IgD-negative memory B cell (primary cell): ENCODE measurements around the gene CDK11B. TPM values are rescaled to one million over a fixed set of nuclear protein-coding genes. Genes with fewer than 3 reads are reported as not detected.
A peak's percentile ranks its signal among the peaks of the same experiment; 100 is the strongest.

ENCODE experiments used
- H3K27ac Mint-ChIP-seq, 3 donors: one replicate each; pipeline ENCODE4 v1.8.0; 2020 to 2022; ENCODE audit warnings: mild to moderate bottlenecking in 3 of 3, mixed read lengths in 3 of 3, moderate library complexity in 1 of 3
- H3K27me3 Mint-ChIP-seq: one replicate; pipeline ENCODE4 v1.8.0; 2021; ENCODE audit warnings: mixed read lengths
- H3K36me3 Mint-ChIP-seq: one replicate; pipeline ENCODE4 v1.8.0; 2020; ENCODE audit warnings: mild to moderate bottlenecking, mixed read lengths
- H3K4me1 Mint-ChIP-seq, 3 donors: one replicate each; pipeline ENCODE4 v1.8.0; 2020 to 2022; ENCODE audit warnings: mixed read lengths in 3 of 3, mild to moderate bottlenecking in 1 of 3
- H3K4me3 Mint-ChIP-seq, 4 donors: one replicate each; pipeline ENCODE4 v1.8.0; 2020 to 2022; ENCODE audit warnings: mild to moderate bottlenecking in 4 of 4, mixed read lengths in 4 of 4, moderate library complexity in 3 of 4
- H3K9me3 Mint-ChIP-seq, 3 donors: one replicate each; pipeline ENCODE4 v1.8.0; 2020 to 2021; ENCODE audit warnings: mixed read lengths in 3 of 3, mild to moderate bottlenecking in 1 of 3
- polyA plus RNA-seq: library from polyadenylated mRNA; unstranded; fragments of 300-500 nt; fragmentation: Illumina TruSeq; gene quantifications from one replicate; pipeline ENCODE4 v1.2.3, GENCODE V29; 2021

The CDK11B gene
- polyA plus RNA-seq, 1 donor from 2014 or later: 19.9 TPM

DNA sequence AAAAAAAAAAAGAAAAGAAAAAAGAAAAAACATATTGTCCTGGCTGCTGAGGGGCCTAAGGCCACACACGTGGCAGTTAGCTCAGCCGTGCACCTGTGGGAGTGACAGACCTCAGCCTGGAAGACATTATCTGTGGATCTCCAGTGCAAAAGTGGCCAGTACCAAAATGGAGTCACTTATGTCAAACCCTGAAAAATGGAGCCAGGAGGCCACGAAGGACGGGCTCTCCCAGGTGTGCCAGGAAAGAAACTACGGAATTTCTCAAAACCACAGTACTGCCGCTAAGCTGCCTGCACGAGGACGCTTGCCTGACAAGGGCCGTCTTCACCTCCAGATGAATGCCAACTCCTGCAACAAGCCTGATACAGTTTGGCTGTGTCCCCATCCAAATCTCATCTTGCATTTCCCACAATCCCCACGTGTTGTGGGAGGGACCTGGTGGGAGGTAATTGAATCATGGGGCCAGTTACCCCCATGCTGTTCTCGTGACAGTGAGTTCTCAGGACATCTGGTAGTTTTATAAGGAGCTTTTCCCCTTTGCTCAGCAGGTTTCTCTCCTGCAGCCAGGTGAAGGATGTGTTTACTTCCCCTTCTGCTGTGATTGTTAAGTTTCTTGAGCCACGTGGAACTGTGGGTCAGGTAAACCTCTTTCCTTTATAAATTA, 48.9 kb downstream of the CDK11B start:
- Mint-ChIP-seq H3K4me3 (no peak overlapping the region), H3K27ac (peak overlapping the region in 2 of 3 donors; percentile 45 to 67), H3K27me3 (no peaks in the 10 kb centered on the region), H3K36me3 (peaks cover 2% of the 10 kb centered on the region), H3K4me1 (peaks cover 18 to 22% (median 20%) of the 10 kb centered on the region in 3 donors), H3K9me3 (no peaks in the 10 kb centered on the region)

DNA sequence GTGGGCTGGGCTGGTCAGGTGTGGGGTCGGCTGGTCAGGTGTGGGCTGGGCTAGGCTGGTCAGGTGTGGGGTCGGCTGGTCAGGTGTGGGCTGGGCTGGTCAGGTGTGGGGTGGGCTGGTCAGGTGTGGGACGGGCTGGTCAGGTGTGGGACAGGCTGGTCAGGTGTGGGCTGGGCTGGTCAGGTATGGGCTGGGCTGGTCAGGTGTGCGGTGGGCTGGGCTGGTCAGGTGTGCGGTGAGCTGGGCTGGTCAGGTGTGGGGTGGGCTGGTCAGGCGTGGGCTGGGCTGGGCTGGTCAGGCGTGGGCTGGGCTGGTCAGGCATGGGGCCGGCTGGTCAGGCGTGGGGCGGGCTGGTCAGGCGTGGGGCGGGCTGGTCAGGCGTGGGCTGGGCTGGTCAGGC, 52.6 kb downstream of the CDK11B start:
- no peak overlapping the region for H3K27ac Mint-ChIP-seq
- peaks cover 2% of the 10 kb centered on the region for H3K36me3 Mint-ChIP-seq
- peaks cover 16 to 19% (median 19%) of the 10 kb centered on the region in 3 donors for H3K4me1 Mint-ChIP-seq
- H3K9me3 Mint-ChIP-seq: peaks cover 0 to 1% (median 0%) of the 10 kb centered on the region in 3 donors
- H3K27me3 Mint-ChIP-seq: no peaks in the 10 kb centered on the region
- H3K4me3 Mint-ChIP-seq: no peak overlapping the region

DNA sequence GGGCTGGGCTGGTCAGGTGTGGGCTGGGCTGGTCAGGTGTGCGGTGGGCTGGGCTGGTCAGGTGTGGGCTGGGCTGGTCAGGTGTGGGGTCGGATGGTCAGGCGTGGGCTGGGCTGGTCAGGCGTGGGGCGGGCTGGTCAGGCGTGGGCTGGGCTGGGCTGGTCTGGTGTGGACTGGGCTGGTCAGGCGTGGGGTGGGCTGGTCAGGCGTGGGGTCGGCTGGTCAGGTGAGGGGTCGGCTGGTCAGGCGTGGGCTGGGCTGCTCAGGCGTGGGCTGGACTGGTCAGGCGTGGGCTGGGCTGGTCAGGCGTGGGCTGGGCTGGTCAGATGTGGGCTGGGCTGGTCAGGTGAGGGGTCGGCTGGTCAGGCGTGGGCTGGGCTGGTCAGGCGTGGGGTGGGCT, 53.1 kb downstream of the CDK11B start:
- no peaks in the 10 kb centered on the region for H3K27me3 Mint-ChIP-seq
- no peak overlapping the region for H3K27ac Mint-ChIP-seq
- no peaks in the 10 kb centered on the region for H3K36me3 Mint-ChIP-seq
- H3K4me1 Mint-ChIP-seq: peaks cover 15 to 19% (median 16%) of the 10 kb centered on the region in 3 donors
- H3K4me3 Mint-ChIP-seq: no peak overlapping the region
- peaks cover 0 to 1% (median 0%) of the 10 kb centered on the region in 3 donors for H3K9me3 Mint-ChIP-seq

DNA sequence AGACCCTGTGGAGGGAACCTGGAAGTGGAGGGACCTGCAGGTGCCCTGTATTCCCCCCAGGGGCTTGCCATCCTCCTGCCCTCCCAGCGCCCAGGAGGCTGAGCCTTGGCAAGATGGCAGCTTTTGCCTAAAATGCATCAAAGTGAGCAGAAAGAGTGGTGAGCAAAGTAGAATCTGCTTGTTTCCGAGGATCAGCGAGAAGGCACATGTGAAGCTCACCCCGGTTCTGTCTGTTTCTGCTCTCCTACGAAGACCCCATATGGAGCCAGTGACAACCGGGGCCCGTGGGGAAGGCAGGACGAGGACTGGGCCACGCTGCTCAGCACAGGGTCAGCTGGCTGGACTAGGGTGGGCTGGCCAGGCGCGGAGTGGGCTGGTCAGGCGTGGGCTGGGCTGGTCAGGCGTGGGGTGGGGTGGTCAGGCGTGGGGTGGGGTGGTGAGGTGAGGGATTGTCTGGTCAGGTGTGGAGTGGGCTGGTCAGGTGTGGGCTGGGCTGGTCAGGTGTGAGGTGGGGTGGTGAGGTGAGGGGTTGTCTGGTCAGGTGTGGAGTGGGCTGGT, 53.7 kb downstream of the CDK11B start:
- Mint-ChIP-seq H3K4me3 (no peak overlapping the region), H3K27ac (no peak overlapping the region), H3K9me3 (peaks cover 0 to 1% (median 0%) of the 10 kb centered on the region in 3 donors), H3K4me1 (peaks cover 15 to 18% (median 16%) of the 10 kb centered on the region in 3 donors), H3K36me3 (no peaks in the 10 kb centered on the region), H3K27me3 (no peaks in the 10 kb centered on the region)

DNA sequence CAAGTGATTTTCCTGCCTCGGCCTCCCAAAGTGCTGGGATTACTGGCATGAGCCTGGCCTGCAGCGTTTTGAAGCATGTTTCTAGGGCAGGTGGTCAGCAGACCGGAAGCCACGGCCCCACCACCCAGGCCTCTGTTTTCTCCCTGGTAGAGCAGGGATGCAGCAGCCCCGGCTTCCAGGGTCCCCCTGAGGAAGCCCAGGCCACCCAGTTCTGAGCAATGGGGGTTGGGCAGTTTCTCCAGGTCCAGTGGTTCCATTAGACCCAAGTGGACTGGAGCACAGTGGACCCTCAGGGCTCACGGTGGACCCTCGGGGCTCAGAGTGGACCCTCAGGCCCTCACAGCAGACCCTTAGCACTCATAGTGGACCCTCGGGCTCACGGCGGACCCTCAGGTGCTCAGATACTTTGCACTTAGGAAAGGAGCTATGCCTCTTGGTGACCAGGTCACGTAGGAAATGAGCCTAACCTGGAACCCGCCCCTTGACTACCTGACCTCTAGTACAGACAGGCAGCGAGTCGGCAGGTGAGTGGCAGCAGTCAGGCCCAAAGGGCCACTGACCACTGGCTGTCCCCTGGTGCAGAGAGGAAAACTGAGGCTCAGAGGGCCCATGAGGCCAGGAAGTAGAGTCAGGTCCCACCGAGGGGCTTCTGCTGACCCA, 54.3 kb downstream of the CDK11B start:
- Mint-ChIP-seq H3K4me1 (peaks cover 15 to 18% (median 16%) of the 10 kb centered on the region in 3 donors), H3K27me3 (no peaks in the 10 kb centered on the region), H3K36me3 (no peaks in the 10 kb centered on the region), H3K9me3 (peaks cover 0 to 1% (median 0%) of the 10 kb centered on the region in 3 donors), H3K4me3 (peak overlapping the region in 1 of 4 donors; percentile 47), H3K27ac (peak overlapping the region in 1 of 3 donors; percentile 73)

DNA sequence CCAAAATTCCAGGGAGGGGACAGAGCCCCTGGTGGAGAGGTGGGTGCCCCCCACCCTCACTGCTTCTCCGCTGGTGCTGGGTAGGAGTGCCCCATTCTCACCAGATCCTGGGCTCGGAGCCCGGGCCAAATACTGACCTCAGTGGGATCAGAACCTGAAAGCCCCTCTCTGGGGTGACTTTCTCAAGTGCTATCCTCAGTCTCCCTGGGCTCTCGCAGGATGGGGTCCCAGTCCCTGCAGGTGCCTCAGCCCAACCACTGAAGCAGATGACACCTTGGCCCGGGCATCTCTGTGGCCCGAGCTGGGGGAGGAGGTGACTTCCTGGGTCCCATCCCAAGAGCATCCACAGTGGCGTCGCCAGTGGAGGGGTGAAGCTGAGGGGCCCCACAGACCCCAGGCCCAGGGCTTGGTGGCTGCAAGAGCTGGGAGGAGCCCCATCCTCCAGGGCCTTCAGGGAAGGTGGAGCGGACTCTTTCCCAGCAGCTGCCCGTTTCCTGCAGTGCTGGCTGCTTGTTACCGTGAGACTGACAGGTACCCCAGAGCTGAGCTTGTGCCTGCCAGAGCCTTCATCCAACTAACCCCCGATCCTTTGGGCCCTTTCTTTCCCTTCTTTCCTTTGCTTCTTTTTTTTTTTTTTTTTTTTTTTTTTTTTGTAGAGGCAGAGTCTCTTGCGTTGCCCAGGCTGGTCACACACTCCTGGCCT, 55.0 kb downstream of the CDK11B start:
- Mint-ChIP-seq H3K4me3 (peak overlapping the region in 1 of 4 donors; percentile 65), H3K9me3 (peaks cover 0 to 1% (median 0%) of the 10 kb centered on the region in 3 donors), H3K4me1 (peaks cover 15 to 20% (median 16%) of the 10 kb centered on the region in 3 donors), H3K27ac (peak overlapping the region in 1 of 3 donors; percentile 73), H3K36me3 (no peaks in the 10 kb centered on the region), H3K27me3 (peaks cover 4% of the 10 kb centered on the region)

DNA sequence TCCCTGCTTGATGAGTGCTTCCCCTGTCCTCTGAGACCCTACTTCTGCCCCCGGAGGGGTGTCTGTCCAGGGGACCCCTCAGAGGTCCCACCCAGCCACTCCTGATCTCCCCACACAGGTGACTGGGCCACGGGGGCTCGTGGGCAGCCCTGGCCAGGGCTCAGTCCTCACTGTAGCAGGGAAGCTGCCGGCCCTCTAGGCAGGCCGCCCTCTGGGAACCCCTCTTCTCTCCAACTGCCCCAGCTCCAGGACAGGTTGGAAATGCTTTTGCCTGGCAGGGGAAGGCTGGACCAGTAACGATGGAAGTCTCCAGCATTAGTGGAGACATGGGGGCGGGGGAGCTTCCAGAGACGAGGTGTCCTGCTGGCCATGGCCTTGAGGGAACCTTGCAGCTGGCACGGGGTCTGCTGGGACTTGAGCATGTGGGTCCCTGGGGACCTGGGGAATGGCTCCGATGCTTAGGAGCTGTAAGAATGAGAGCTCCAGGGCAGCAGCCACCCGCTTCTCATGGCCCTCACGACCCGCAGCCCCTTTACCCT, 55.8 kb downstream of the CDK11B start:
- Mint-ChIP-seq H3K27me3 (peaks cover 6% of the 10 kb centered on the region), H3K36me3 (no peaks in the 10 kb centered on the region), H3K9me3 (peaks cover 0 to 1% (median 0%) of the 10 kb centered on the region in 3 donors), H3K4me1 (peaks cover 15 to 22% (median 16%) of the 10 kb centered on the region in 3 donors), H3K4me3 (peak overlapping the region in 2 of 4 donors; percentile 46 to 63), H3K27ac (peak overlapping the region in 1 of 3 donors; percentile 59)

DNA sequence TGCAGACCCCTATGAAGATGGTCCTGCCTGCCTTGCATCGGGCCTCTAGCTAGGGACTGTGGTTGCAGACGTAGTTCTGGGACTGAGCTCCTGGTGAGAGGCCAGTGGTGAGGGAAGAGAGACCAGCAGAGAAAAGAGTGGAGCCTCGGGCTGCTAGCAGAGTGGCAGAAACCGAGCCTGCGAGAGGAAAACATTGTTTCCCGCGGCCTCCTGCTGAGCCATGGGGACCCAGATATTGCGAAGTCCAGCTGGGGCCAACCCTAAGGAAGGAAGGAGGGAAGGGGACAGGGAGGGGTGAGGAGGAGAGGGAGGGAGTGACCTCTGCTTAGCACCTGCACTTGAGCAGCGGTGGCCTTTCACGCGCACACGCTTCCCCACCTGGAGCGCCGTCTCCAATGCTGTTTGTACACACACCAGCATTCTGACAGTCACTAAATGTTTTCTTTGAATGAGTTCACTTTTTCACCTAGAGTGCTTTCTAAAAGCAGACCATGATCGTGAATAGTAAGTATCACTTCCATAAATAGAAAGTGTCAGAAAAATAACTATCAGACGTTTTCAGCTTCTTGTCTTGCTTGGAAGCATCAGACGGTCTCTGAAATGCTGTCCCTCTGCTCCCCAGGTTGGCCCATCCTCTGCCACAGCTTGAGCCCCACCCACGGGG, 56.4 kb downstream of the CDK11B start:
- H3K27ac Mint-ChIP-seq: peak overlapping the region in 1 of 3 donors; percentile 59
- peaks cover 11% of the 10 kb centered on the region for H3K27me3 Mint-ChIP-seq
- H3K4me3 Mint-ChIP-seq: peak overlapping the region in 3 of 4 donors; percentile 28 to 84 (median 46)
- H3K9me3 Mint-ChIP-seq: peaks cover 0 to 1% (median 0%) of the 10 kb centered on the region in 3 donors
- no peaks in the 10 kb centered on the region for H3K36me3 Mint-ChIP-seq
- peaks cover 15 to 22% (median 19%) of the 10 kb centered on the region in 3 donors for H3K4me1 Mint-ChIP-seq

DNA sequence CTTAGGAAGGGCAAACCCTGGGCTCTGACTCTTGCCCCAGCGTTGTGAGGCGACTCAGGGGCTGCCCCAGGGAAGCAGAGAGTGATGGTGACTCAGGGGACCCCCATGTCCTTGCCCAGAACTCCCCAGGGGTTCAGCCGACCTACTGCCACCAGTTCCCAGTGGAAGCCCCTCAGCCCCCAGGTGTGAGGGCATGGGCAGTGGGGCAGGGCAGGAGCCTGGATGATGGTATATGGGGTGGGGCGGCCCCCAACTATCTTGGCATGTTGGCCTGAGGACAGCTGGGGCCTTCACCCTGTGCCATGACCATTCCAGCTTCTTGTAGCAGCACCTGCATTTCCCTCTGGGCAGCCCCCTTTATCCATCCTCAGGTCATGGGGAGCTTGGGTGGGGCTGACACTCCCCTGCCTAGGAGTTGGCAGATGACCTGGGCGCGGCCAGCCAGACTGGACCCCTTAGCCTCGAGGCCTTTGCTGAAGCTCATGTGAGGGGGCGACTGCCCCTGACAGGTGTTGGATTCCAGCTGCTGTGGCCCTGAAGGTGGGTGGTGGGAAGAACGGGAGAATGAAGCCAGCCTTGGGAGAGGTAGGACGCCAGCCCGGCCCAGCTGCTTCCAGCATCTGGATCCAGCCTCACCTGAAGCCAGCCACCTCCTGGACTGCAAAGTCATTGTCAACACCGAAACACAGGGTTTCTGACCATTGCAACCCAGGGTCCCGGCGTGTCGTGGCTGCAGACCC, 57.1 kb downstream of the CDK11B start:
- H3K9me3 Mint-ChIP-seq: peaks cover 0 to 1% (median 0%) of the 10 kb centered on the region in 3 donors
- peaks cover 12% of the 10 kb centered on the region for H3K27me3 Mint-ChIP-seq
- no peaks in the 10 kb centered on the region for H3K36me3 Mint-ChIP-seq
- H3K27ac Mint-ChIP-seq: peak overlapping the region in 1 of 3 donors; percentile 59
- peaks cover 9 to 16% (median 13%) of the 10 kb centered on the region in 3 donors for H3K4me1 Mint-ChIP-seq
- H3K4me3 Mint-ChIP-seq: peak overlapping the region in 1 of 4 donors; percentile 84

DNA sequence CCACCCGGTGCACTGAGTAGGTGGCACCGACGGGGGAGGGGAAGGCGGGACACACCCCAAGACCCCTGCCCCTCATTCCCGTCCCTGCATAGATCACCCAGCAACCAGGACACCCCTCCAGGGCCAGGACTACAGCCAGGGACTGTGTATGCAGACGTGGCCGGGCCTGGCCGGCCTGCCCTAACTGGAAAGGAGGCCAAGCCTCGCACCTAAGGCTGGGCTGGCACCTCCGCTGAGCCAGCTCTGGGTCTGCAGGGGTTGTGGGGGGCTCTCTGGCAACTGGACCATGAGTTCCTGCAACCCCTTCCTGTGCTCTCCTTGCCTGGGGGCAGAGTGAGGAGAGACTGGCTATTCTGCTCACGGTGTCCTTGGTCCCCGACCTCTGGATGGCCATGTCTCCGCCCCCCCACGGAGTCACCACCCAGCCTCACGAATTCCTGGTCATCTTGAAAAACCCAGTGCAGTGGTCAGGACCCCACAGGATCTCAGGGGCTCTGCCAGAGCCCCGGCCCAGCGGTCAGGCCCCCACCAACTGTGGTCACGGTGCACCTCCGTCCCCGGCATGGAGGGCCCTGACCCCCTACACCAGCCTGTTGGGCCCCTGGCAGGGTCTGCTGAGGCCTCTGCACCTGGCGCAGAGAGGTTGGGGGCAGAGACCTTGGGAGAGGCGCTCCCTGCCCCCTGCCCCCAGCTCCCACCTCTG, 57.8 kb downstream of the CDK11B start:
- Mint-ChIP-seq H3K4me3 (peak overlapping the region in 1 of 4 donors; percentile 58), H3K27ac (no peak overlapping the region)

DNA sequence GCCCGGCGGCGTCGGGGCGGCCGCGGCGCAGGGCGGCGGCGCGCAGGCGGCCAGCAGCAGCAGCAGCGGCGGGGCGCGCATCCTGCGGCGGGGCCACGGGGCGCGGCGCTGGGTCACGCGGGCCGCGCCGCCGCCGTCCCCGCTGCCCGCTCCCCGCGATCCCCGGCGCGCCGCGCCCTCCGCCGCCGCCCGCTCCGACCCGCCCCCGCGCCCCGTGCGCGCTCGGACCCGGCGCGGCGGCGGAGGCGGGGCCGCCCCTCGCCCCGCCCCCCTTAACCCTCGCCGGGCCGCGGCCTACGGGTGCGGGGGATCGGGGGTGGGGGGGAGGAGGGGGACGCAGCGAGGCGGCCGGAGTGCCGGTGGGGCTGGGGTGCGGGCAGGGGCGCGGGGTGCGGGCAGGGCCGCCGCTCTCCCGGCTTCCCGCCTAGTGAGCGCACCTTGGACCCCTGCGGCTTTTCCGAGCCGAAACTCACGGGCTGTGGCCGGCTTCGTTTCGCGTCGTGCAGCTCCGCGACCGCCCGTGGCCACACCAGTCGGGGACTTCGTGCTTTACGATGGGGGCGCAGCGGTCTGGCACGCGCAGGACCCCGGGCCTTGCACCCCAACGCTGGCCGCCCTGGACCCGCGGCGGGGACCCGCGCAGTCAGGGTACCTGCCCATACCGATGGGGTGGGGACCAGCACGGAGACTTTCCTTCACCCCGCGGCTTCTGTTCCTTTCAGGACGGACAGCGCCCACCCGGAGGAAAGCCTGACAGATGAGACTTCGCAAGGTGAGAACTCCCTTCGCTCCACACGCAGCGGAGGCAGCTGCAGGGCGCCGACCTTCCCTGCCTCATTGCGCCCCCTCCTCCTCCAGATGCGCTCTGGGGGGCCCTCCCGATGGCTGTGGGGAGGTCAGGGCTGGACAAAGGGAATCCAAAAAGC, 58.6 kb downstream of the CDK11B start, which contains the start of gene FNDC10:
Gene FNDC10, minus strand, starts transcription at position 201 of the 926 bp plus-strand sequence. Its CDS starts 120 bp downstream, at position 81.
- peaks cover 0 to 1% (median 0%) of the 10 kb centered on the region in 3 donors for H3K9me3 Mint-ChIP-seq
- H3K4me1 Mint-ChIP-seq: peaks cover 9 to 16% (median 10%) of the 10 kb centered on the region in 3 donors
- H3K27me3 Mint-ChIP-seq: peaks cover 12% of the 10 kb centered on the region
- H3K27ac Mint-ChIP-seq: peak within 1 kb of the TSS in 1 of 3 donors; percentile 70
- H3K4me3 Mint-ChIP-seq: peak within 1 kb of the TSS; percentile 75 to 87 (median 79)
- H3K36me3 Mint-ChIP-seq: no peaks in the 10 kb centered on the region

More for the DNA sequence above, 57.8 kb downstream of the CDK11B start:
- Mint-ChIP-seq H3K9me3 (peaks cover 0 to 1% (median 0%) of the 10 kb centered on the region in 3 donors), H3K4me1 (peaks cover 9 to 16% (median 10%) of the 10 kb centered on the region in 3 donors), H3K27me3 (peaks cover 12% of the 10 kb centered on the region), H3K36me3 (no peaks in the 10 kb centered on the region)
